ENCODE results near the gene TBC1D17.

The TBC1D17 gene

DNA sequence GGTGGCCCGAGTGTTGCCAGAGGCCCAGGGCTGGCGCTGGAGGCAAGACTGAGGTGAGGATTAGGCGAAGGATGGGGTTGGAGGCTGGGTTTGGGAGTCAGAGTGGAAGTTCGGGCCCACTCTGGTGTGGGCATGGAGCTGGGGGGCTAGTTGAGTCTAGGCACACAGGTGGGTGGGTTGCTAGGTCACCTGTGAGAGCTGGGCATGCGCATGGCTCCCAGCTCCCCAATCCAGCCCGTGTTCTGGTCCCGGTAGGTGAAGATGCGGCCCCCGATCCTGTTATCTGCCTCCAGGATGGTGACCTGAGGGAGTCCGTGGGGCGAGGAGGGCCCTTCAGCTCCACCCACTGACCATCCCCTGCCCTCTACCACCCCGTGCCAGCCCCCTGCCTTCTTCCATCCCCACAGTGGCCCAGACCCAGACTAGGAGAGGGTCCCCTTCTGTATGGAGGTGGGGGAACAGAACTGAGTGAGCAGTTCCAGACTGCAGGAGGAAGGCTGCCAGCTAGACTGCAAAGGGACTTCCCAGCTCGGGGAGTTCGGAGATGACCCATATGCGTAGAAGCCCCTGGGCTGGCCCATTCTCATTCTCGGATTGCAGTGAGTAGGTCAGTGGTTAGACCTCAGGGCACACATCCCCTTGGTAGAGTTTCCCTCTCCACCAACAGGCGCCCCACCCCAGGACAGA, 17.5 kb downstream of the TBC1D17 start:
- TF ChIP-seq ARNTL (CRISPR knock-in tag; IDR thresholded peaks at IDR 0.05; ENCODE audit: borderline replicate concordance, low read depth) (no peak), GLIS3 (CRISPR knock-in tag; IDR thresholded peaks at IDR 0.05) (no peak)
- ATAC-seq = no peak

DNA sequence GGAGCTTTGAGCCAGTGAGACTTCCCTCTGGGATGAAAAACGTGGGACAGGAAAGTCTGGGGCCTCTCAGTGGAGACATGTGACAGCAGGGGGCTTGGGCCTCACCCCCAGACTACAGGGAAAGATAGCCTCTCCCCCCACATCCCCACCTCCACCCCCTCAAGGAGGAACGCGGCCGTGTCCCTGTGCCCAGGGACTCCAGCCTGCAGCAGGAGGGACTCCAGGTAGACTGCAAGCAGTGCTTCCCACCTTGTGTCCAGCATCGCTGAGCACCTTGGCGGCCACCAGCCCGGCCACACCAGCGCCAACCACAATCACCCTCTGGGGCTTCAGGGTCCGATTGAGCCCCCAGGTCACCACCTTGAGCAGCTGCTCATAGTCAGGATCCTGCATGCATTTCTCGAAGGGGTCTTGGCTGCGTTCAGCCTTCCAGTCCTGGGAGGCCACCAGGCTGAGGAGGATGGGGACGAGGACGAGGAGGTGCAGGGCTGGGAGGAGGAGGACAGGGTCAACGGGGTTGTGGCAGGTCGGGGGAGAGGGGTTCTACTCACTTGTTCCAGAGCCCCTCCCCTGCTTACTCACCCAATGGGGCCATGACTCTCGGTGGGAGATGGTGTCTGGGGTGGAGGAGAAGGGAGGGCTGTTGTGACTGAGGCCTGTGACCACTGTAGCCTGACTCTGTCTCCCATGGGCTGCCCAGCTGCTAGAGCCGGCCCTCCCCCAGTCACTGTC, 18.2 kb downstream of the TBC1D17 start:
- TF ChIP-seq PPARA (CRISPR knock-in tag; IDR thresholded peaks at IDR 0.05; ENCODE audit: borderline replicate concordance) = no peak
- no peak for TF ChIP-seq ZNF8 (CRISPR knock-in tag; IDR thresholded peaks at IDR 0.05)
- TF ChIP-seq ESRRG (CRISPR knock-in tag; IDR thresholded peaks at IDR 0.05) = no peak
- no peak for TF ChIP-seq BACH2 (CRISPR knock-in tag; IDR thresholded peaks at IDR 0.05; ENCODE audit: borderline replicate concordance)
- no peak for TF ChIP-seq TOX (CRISPR knock-in tag; IDR thresholded peaks at IDR 0.05; ENCODE audit: borderline replicate concordance)
- no peak for TF ChIP-seq RARB (CRISPR knock-in tag; IDR thresholded peaks at IDR 0.05)
- TF ChIP-seq GLIS3 (CRISPR knock-in tag; IDR thresholded peaks at IDR 0.05) = no peak
- TF ChIP-seq CSDC2 (CRISPR knock-in tag; IDR thresholded peaks at IDR 0.05) = no peak
- TF ChIP-seq, protein P1, sequence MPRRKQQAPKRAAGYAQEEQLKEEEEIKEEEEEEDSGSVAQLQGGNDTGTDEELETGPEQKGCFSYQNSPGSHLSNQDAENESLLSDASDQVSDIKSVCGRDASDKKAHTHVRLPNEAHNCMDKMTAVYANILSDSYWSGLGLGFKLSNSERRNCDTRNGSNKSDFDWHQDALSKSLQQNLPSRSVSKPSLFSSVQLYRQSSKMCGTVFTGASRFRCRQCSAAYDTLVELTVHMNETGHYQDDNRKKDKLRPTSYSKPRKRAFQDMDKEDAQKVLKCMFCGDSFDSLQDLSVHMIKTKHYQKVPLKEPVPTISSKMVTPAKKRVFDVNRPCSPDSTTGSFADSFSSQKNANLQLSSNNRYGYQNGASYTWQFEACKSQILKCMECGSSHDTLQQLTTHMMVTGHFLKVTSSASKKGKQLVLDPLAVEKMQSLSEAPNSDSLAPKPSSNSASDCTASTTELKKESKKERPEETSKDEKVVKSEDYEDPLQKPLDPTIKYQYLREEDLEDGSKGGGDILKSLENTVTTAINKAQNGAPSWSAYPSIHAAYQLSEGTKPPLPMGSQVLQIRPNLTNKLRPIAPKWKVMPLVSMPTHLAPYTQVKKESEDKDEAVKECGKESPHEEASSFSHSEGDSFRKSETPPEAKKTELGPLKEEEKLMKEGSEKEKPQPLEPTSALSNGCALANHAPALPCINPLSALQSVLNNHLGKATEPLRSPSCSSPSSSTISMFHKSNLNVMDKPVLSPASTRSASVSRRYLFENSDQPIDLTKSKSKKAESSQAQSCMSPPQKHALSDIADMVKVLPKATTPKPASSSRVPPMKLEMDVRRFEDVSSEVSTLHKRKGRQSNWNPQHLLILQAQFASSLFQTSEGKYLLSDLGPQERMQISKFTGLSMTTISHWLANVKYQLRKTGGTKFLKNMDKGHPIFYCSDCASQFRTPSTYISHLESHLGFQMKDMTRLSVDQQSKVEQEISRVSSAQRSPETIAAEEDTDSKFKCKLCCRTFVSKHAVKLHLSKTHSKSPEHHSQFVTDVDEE (CRISPR knock-in tag; IDR thresholded peaks at IDR 0.05) = no peak
- no peak for TF ChIP-seq ISL1 (CRISPR knock-in tag; IDR thresholded peaks at IDR 0.05)
- TF ChIP-seq, protein P2, sequence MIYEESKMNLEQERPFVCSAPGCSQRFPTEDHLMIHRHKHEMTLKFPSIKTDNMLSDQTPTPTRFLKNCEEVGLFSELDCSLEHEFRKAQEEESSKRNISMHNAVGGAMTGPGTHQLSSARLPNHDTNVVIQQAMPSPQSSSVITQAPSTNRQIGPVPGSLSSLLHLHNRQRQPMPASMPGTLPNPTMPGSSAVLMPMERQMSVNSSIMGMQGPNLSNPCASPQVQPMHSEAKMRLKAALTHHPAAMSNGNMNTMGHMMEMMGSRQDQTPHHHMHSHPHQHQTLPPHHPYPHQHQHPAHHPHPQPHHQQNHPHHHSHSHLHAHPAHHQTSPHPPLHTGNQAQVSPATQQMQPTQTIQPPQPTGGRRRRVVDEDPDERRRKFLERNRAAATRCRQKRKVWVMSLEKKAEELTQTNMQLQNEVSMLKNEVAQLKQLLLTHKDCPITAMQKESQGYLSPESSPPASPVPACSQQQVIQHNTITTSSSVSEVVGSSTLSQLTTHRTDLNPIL (CRISPR knock-in tag; IDR thresholded peaks at IDR 0.05; ENCODE audit: low read depth) = no peak
- TF ChIP-seq ARNTL (CRISPR knock-in tag; IDR thresholded peaks at IDR 0.05; ENCODE audit: borderline replicate concordance, low read depth) = no peak
- no peak for ATAC-seq

DNA sequence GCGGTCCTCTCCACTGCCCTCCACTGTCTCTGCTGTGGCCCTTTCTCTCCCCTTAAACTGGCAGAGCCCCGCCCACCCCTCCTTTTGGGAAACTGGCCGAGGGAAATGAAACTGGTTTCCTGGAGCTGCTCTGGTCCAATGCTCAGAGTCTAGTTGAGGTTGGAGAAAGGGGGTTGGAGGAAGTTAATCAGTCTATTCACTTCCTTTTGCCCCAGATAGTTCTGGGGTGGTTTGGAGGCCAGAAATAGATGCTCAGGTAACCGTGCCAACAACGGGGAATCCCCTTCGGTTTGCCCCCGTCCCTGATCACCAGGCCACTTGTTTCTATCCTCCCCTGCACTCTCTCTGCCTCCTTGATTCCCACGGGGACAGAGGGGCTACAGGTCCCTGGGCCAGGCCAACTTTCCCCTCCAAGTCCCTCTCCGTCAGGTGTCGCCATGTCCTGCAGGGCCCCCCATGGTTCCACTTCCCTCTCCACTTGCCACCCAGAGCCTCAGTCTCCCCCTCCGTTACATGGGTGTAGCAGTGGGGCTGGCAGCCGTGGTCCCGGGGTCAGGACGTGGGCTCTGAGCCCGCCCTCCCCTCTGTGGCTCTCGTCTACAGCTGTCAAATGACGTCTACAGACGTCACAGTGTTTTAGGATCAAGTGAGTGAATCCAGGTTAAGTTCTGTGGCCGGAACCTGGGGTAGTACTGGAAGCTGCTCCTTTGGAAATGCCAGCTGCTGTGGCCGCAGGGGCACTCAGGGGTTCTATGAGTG, 19.5 kb downstream of the TBC1D17 start, which contains the start of gene IL4I1:
IL4I1 (minus strand) TSS at position 25 of the 759 bp plus-strand sequence. CDS start 727 bp downstream, outside the sequence.
- peak; percentile 35 for ATAC-seq
- TF ChIP-seq GLIS3 (CRISPR knock-in tag; IDR thresholded peaks at IDR 0.05) = no peak
- TF ChIP-seq, protein P2 (CRISPR knock-in tag; IDR thresholded peaks at IDR 0.05; ENCODE audit: low read depth) = no peak

DNA sequence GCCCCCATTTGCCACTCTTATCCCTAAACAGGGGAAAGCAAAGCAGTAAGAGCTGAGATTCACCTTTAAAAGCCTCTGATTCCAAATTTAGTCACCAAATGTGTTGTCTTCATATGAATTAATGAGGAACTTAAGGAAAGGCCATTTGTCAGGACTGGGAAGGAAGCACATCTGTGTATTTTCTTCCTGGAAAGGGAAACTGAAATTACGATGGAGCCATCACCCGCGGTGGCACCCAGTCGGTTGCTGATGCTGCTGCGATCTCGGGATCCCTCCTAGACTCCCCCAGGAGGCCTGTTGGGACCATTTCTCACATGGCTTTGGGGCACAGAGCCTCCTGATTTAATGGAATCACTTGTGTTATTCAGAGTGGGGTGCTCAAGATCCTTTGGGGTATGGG, 26.6 kb downstream of the TBC1D17 start:
- no peak for ATAC-seq
- TF ChIP-seq GLIS3 (CRISPR knock-in tag; IDR thresholded peaks at IDR 0.05) (no peak), BACH2 (CRISPR knock-in tag; IDR thresholded peaks at IDR 0.05; ENCODE audit: borderline replicate concordance) (no peak)

DNA sequence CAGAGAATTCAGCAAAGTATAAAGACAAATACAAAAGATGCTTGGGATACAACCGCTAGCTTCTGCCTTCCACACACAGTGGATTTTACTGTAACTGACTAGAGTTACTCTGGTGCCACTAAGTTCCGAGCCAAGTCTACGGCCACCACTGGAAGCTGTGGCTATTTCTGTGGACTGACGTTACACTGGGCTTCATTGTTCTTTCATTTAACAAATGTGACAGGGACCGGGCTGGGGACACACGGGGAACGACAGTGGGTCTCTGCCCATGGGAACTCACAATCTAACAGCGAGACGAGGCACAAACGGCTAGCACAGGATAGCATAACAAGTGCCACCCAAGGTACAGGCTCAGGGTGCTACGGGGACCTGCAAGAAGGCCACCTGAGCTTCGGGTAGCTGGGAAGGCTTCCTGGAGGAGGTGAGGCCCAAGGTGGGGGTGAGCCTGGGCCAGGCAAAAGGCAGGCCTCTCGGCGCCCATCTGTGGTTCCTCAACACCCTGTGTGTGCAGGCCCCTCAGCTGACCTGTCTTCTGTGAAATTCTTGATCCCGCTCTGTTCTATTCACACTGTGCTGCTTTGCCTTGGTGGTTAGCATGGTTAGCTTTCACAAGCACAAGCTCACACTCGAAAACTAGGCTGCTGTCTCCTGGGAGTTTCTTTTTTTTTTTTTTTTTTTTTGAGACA, 29.5 kb downstream of the TBC1D17 start:
- TF ChIP-seq ESRRG (CRISPR knock-in tag; IDR thresholded peaks at IDR 0.05) (no peak), OSR1 (CRISPR knock-in tag; IDR thresholded peaks at IDR 0.05) (no peak), ZFP3 (CRISPR knock-in tag; IDR thresholded peaks at IDR 0.05) (no peak), ZNF565 (CRISPR knock-in tag; conservative IDR thresholded peaks at IDR 0.05; ENCODE audit: low read depth) (no peak), ARNTL (CRISPR knock-in tag; IDR thresholded peaks at IDR 0.05; ENCODE audit: borderline replicate concordance, low read depth) (no peak)
- TF ChIP-seq, protein P1 (CRISPR knock-in tag; IDR thresholded peaks at IDR 0.05) = no peak
- TF ChIP-seq, protein P3, sequence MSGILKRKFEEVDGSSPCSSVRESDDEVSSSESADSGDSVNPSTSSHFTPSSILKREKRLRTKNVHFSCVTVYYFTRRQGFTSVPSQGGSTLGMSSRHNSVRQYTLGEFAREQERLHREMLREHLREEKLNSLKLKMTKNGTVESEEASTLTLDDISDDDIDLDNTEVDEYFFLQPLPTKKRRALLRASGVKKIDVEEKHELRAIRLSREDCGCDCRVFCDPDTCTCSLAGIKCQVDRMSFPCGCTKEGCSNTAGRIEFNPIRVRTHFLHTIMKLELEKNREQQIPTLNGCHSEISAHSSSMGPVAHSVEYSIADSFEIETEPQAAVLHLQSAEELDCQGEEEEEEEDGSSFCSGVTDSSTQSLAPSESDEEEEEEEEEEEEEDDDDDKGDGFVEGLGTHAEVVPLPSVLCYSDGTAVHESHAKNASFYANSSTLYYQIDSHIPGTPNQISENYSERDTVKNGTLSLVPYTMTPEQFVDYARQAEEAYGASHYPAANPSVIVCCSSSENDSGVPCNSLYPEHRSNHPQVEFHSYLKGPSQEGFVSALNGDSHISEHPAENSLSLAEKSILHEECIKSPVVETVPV (CRISPR knock-in tag; IDR thresholded peaks at IDR 0.05) = no peak
- no peak for ATAC-seq

Data from SK-N-SH treated with all-trans-retinoic acid at 6 μM for 48 hours (cell line).